Breast epithelium (tissue), 4 donors: ENCODE data around the gene KRT40. TPM values are rescaled to one million over a fixed set of nuclear protein-coding genes. Genes with fewer than 3 reads are reported as not detected.

Source experiments
- DNase-seq, 2 donors: peaks; one replicate each; pipeline ENCODE4 v3.0.0-alpha.2; 2019; ENCODE audit warnings: low spot score in 2 of 2
- H3K27ac ChIP-seq, 2 donors: fragments of 200-600 bp; sonication (generic) in 1 of 2; one replicate each; pipeline ENCODE4 v1.5.1; 2016 to 2019; ENCODE audit warnings: mild to moderate bottlenecking in 1 of 2
- H3K27me3 ChIP-seq, 2 donors: fragments of 200-600 bp; sonication (generic) in 1 of 2; one replicate each; pipeline versions ENCODE4 v1.5.1 to v1.6.0; 2017 to 2019; ENCODE audit warnings: control low read depth in 1 of 2, mild to moderate bottlenecking in 1 of 2
- H3K36me3 ChIP-seq: fragments of 200-600 bp; one replicate; pipeline ENCODE4 v1.5.1; 2019
- H3K4me1 ChIP-seq, 2 donors: fragments of 200-600 bp; sonication (generic); one replicate each; pipeline ENCODE4 v1.5.1; 2016 to 2019; ENCODE audit warnings: control low read depth in 1 of 2
- H3K4me3 ChIP-seq, 3 donors: fragments of 200-600 bp; sonication (generic); 1 replicate in 2 of 3; 2 replicates in 1 of 3; pipeline ENCODE4 v1.5.1; 2016 to 2019; ENCODE audit warnings: mild to moderate bottlenecking in 3 of 3, moderate library complexity in 2 of 3
- H3K9me3 ChIP-seq, 2 donors: fragments of 200-600 bp; sonication (generic) in 1 of 2; one replicate each; pipeline ENCODE4 v1.5.1; 2016 to 2019; ENCODE audit warnings: control low read depth in 1 of 2
- POLR2A ChIP-seq: fragments of 450-650 bp; IDR thresholded peaks from one replicate; pipeline ENCODE4 v1.6.1; 2016; ENCODE audit warnings: antibody characterized with exemption, mild to moderate bottlenecking, moderate library complexity
- POLR2AphosphoS5 ChIP-seq, 3 donors: sonication (generic); formaldehyde crosslinking; IDR thresholded peaks; one replicate each; pipeline ENCODE4 v1.6.1; 2017; ENCODE audit warnings: antibody characterized with exemption in 3 of 3
- intact Hi-C: fragments of 100-400 bp; cut with DNase I; formaldehyde crosslinking; loops from one replicate; pipeline ENCODE4 v1.15.1; 2023; ENCODE audit warnings: low total_unique reads
- total RNA-seq, 3 donors: library from RNA; depleted of rRNA; stranded (reverse); fragments of >200 nt; gene quantifications; one replicate each; pipeline ENCODE4 v1.1.0, GENCODE V29; 2016
- TF ChIP-seq, protein P1 (sequence below), 3 donors: fragments of 450-650 bp; IDR thresholded peaks; one replicate each; pipeline ENCODE4 v1.5.1; 2016 to 2017; ENCODE audit warnings: antibody characterized with exemption in 3 of 3, mild to moderate bottlenecking in 3 of 3, moderate library complexity in 3 of 3

Gene KRT40
- total RNA-seq, 3 donors from 2014 or later: 0.29 TPM; not detected in 2

DNA sequence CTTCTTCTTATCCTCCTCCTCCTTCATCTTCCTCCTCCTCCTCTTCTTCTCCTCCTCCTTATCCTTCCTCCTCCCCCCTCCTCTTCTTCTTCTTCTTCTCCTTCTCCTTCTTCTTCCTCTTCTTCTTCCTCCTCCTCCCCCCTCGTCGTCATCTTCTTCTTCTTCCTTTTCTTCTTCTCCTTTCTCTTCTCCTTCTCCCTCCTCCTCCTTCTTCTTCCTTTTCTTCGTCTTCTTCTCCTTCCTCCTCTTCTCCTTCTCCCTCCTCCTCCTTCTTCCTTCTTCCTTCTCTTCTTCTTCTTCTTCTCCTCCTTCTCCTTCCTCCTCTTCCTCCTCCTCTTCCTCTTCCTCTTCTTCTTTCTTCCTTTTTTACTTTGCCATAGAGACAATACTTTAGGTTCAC, 41.6 kb downstream of the KRT40 start:
- TF ChIP-seq POLR2A (no peak), POLR2AphosphoS5 (IDR thresholded peaks at IDR 0.05) (no peak)
- TF ChIP-seq, protein P1, sequence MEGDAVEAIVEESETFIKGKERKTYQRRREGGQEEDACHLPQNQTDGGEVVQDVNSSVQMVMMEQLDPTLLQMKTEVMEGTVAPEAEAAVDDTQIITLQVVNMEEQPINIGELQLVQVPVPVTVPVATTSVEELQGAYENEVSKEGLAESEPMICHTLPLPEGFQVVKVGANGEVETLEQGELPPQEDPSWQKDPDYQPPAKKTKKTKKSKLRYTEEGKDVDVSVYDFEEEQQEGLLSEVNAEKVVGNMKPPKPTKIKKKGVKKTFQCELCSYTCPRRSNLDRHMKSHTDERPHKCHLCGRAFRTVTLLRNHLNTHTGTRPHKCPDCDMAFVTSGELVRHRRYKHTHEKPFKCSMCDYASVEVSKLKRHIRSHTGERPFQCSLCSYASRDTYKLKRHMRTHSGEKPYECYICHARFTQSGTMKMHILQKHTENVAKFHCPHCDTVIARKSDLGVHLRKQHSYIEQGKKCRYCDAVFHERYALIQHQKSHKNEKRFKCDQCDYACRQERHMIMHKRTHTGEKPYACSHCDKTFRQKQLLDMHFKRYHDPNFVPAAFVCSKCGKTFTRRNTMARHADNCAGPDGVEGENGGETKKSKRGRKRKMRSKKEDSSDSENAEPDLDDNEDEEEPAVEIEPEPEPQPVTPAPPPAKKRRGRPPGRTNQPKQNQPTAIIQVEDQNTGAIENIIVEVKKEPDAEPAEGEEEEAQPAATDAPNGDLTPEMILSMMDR (IDR thresholded peaks at IDR 0.05): no peak
- no peaks in the 10 kb centered on the region for H3K27me3 ChIP-seq
- intact Hi-C loops: no loop called here
- H3K4me1 ChIP-seq: no peaks in the 10 kb centered on the region
- H3K36me3 ChIP-seq: no peaks in the 10 kb centered on the region
- DNase-seq: no peak
- H3K4me3 ChIP-seq: no peak overlapping the region
- no peaks in the 10 kb centered on the region for H3K9me3 ChIP-seq
- no peak overlapping the region for H3K27ac ChIP-seq

DNA sequence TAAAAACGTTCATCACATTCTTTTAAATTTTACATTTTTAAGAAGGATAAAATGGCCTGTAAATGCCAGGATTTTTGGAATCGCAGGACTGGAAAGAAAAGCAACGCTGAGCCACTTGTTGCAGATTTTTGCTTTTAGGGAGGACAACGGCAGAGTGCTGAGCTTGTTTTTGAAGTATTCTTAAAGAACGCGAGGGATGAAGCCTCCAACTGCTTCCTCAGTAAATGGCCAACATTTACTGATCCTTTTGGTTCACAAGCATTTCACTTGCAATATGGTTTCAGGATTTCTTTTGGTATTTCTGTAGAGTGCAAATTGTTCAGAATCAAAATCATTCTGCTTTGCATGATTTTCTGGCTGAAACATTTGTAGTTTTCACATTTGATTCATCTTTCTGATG, 43.9 kb downstream of the KRT40 start:
- intact Hi-C loops: no loop called here
- no peak for DNase-seq
- no peak overlapping the region for H3K27ac ChIP-seq
- no peaks in the 10 kb centered on the region for H3K4me1 ChIP-seq
- H3K27me3 ChIP-seq: no peaks in the 10 kb centered on the region
- no peak overlapping the region for H3K4me3 ChIP-seq
- H3K36me3 ChIP-seq: no peaks in the 10 kb centered on the region
- no peaks in the 10 kb centered on the region for H3K9me3 ChIP-seq
- TF ChIP-seq POLR2A (no peak), POLR2AphosphoS5 (IDR thresholded peaks at IDR 0.05) (no peak)
- TF ChIP-seq, protein P1 (IDR thresholded peaks at IDR 0.05): no peak

DNA sequence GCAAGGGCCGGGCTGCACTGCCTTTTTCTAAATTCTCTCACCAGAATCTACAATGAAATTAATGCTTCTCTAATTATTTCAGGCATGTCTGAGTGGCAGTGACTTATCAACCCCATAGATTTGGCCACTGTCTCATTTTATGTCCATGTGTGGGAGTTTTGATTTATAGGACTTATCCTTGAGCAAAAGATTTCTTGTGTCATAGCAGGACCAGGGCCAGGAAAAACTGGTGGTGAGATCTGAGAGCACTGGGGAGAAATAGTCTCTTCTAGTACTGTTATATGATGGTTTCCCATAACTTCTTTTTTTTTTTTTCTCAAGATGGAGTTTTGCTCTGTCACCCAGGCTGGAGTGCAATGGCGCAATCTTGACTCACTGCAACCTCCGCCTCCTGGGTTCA, 45.1 kb downstream of the KRT40 start:
- intact Hi-C loops: no loop called here
- no peaks in the 10 kb centered on the region for H3K9me3 ChIP-seq
- no peaks in the 10 kb centered on the region for H3K4me1 ChIP-seq
- H3K4me3 ChIP-seq: no peak overlapping the region
- no peaks in the 10 kb centered on the region for H3K36me3 ChIP-seq
- no peaks in the 10 kb centered on the region for H3K27me3 ChIP-seq
- TF ChIP-seq POLR2AphosphoS5 (IDR thresholded peaks at IDR 0.05): no peak
- TF ChIP-seq, protein P1 (IDR thresholded peaks at IDR 0.05): no peak
- no peak for TF ChIP-seq POLR2A
- DNase-seq: no peak
- H3K27ac ChIP-seq: peak overlapping the region in 1 of 2 donors; percentile 85

DNA sequence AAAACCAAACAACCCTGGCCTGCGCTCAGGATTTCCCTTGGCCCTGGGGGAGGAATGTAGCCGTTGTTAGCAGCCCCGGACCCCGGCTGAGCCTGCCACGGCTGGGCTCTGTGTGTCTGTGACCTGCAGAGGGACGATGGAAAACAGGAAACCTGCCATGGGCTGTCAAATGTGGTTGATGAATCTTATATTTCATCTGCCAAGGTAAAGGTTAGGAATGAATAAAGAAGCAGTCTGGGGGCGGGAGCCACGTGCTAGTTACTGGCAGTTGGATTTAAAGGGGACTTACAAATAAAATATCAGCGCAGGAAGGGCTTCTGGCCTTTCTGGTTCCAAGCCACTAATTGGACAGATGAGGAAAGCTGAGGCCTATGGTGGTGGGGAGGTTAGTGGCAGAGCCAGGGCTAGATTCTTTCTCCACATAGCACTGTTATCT, 46.7 kb downstream of the KRT40 start, which contains the start of gene KRT23:
Gene KRT23 (minus strand): TSS at position 263 of the 436 bp plus-strand sequence. CDS start 1,043 bp downstream, outside the sequence.
- H3K4me3 ChIP-seq: peak within 1 kb of the TSS in 2 of 3 donors; percentile 36 to 39
- peak within 1 kb of the TSS; percentile 85 to 93 for H3K27ac ChIP-seq
- DNase-seq: peak; percentile 72
- no peaks in the 10 kb centered on the region for H3K4me1 ChIP-seq
- H3K9me3 ChIP-seq: no peaks in the 10 kb centered on the region
- H3K27me3 ChIP-seq: no peaks in the 10 kb centered on the region
- intact Hi-C loops: no loop called here
- no peak for TF ChIP-seq POLR2A
- peak in 1 of 3 donors; percentile 23 for TF ChIP-seq POLR2AphosphoS5 (IDR thresholded peaks at IDR 0.05)
- TF ChIP-seq, protein P1 (IDR thresholded peaks at IDR 0.05): peak in 1 of 3 donors; percentile 20
- no peaks in the 10 kb centered on the region for H3K36me3 ChIP-seq

DNA sequence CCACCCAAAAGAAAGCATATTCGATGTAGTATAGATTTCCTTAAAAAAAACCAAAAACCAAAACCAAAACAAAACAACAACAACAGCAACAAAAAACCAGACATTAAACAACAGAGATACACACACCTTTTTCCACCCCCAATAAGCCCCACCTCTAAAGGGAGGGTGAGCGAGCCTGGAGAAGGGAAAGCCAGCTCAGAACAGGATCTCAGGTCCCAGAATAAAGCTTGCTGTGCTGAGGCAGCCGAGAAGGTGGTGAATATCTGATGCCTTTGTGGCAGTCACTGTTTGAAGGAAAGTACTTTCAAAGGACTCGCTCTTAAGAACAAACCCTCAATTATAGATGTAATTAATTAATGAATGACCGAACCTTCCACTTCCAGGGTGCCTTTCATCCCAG, 47.1 kb downstream of the KRT40 start:
- no peak for DNase-seq
- no peaks in the 10 kb centered on the region for H3K4me1 ChIP-seq
- H3K27me3 ChIP-seq: no peaks in the 10 kb centered on the region
- TF ChIP-seq POLR2A (no peak), POLR2AphosphoS5 (IDR thresholded peaks at IDR 0.05) (no peak)
- TF ChIP-seq, protein P1 (IDR thresholded peaks at IDR 0.05): no peak
- H3K4me3 ChIP-seq: peak overlapping the region in 2 of 3 donors; percentile 36 to 39
- peak overlapping the region; percentile 85 to 93 for H3K27ac ChIP-seq
- H3K9me3 ChIP-seq: no peaks in the 10 kb centered on the region
- intact Hi-C loops: no loop called here
- H3K36me3 ChIP-seq: no peaks in the 10 kb centered on the region
